ENCODE results near the gene S100P.

GRCh38 chr4:6727081-6727942 is 33.6 kb downstream of the S100P start:
- TF ChIP-seq POLR2A (IDR thresholded peaks at IDR 0.05): no peak
- TF ChIP-seq, protein P1, sequence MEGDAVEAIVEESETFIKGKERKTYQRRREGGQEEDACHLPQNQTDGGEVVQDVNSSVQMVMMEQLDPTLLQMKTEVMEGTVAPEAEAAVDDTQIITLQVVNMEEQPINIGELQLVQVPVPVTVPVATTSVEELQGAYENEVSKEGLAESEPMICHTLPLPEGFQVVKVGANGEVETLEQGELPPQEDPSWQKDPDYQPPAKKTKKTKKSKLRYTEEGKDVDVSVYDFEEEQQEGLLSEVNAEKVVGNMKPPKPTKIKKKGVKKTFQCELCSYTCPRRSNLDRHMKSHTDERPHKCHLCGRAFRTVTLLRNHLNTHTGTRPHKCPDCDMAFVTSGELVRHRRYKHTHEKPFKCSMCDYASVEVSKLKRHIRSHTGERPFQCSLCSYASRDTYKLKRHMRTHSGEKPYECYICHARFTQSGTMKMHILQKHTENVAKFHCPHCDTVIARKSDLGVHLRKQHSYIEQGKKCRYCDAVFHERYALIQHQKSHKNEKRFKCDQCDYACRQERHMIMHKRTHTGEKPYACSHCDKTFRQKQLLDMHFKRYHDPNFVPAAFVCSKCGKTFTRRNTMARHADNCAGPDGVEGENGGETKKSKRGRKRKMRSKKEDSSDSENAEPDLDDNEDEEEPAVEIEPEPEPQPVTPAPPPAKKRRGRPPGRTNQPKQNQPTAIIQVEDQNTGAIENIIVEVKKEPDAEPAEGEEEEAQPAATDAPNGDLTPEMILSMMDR (IDR thresholded peaks at IDR 0.05): no peak

All from testis (tissue), 2 donors.